ENCODE results near the gene BTBD9.

Gene BTBD9

DNA sequence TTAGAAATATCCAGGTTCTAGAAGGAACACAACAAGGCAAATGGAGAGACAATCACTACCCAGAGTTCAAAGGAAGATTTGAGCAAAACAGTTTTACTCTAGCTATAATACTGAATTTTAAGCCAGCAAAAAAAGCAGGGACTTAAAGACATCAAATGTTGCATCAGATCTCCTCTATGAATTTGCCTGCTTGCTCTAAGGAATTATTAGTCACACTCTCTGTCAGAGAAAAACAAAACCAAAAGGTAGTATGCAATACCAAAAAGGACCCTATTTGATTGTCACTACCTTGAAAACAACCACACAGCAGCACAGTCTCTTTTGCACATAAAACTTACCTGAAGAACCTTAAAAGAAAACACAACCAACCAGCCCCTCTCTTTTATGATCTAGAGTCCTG is 46.3 kb downstream of the BTBD9 start:
- DNase-seq = no peak

- DNase-seq = no peak
These were observed 48.3 kb downstream of the BTBD9 start for GRCh38 chr6:38591439-38591838.

GRCh38 chr6:38589367-38589720 is 50.4 kb downstream of the BTBD9 start:
- no peak for DNase-seq

GRCh38 chr6:38588631-38589366 is 50.9 kb downstream of the BTBD9 start:
- no peak for DNase-seq

DNA sequence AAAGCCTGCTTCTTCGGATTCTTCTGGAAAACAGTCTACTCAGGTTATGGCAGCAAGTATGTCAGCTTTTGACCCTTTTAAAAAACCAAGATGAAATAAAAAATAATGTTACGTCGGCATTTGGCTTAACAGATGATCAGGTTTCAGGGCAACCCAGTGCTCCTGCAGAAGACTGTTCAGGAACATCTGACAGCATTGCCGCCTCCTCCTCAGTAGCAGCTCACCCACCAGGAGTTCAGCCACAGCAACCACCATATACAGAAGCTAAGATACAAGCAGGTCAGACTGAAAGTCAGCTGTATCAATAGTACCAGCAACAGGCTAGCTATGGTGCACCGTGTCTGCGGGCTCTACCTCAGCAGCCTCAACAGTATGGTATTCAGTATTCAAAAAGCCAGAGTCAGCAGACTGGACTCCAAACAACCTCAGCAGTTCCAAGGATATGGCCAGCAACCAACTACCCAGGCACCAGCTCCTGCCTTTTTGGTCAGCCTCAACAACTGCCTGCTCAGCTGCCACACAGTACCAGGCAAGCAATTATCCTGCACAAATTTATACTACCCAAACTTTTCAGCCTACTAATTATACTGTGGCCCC is 51.9 kb downstream of the BTBD9 start:
- DNase-seq = no peak

- no peak for DNase-seq
These were observed 52.7 kb downstream of the BTBD9 start for GRCh38 chr6:38586992-38587391.

GRCh38 chr6:38584731-38585130 is 55.0 kb downstream of the BTBD9 start:
- no peak for DNase-seq

DNA sequence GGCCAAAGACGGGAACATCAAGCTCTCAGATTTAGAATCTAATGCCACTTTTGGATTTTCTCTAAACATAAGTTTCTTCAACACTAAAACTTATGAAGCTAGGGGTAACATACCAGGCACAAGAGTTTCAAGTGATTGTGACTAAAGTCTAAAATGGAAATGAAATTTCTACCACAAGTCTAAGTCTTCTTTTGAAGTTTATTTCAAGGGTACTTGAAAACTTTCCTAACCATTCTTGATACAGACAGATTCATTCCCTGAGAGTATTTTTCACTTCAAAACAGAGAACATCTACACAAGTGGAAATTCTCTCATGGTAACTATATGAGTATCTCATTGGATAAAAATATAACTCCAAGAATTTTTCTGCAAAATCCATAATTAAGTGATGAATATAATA is 56.2 kb downstream of the BTBD9 start:
- no peak for DNase-seq

GRCh38 chr6:38580030-38580429 is 59.7 kb downstream of the BTBD9 start:
- no peak for DNase-seq

DNA sequence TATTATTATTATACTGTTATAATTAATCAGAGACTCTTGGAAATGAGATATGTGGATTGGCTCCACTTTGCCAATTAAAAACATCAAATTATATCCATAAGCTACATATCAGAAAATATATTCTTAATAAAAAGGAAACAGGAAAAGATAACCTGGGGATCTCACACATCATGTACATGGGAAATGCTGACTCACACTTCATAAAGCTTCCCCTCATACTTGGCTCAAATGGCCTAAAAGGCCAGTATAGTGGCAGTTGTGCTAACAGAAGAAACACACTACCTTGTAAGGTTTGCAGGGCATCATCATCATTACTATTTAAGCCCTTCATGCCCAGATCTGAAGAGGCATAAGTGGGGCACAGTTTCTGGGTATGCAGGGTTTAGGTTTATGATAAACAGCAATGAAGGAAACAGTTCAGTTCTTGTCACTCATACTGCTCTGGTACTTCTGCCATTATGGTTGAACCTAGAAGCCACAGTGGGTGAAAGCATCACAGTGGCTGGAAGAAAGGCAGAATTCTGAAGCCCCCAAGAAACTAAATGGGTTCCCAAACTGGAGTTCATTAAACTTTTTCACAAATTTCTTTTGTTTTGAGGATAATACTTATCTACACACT is 60.6 kb downstream of the BTBD9 start:
- DNase-seq = no peak

DNA sequence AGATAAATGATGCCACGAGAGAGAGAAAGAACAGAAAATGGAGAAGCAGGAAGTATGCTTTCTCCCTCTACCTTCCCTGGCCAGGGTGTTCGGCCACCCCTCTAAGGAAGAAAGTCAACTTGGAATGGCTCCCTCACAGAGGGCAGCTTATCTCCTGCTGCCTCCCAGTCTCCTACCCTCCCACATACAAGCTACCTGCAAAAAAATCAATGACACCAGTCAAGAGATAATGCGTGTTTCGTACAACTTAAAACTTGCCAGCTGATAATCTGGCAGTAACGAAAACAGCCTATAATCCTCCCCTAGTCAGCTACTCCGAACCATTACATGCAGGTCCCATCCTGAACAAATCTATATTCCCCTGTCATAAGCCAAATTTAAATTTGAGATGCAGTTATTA is 61.7 kb downstream of the BTBD9 start:
- no peak for DNase-seq

DNA sequence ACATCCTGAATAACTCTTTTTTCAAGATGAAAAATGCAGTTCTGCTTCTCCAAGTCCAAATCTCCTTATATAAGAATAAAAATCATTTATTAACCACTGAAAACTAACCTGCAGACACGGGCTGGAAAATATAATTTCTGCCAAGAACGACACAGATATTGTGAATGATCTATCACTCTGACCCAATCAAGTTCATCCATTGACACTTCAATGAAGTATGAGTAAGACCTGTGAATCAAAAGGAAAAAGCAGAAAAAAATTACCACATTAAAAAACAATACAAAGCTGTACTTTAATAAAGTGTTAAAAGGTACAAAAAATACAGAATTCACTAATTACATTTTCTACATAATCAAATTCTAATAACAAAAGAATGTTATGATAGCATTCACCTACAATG is 62.2 kb downstream of the BTBD9 start:
- no peak for DNase-seq

DNA sequence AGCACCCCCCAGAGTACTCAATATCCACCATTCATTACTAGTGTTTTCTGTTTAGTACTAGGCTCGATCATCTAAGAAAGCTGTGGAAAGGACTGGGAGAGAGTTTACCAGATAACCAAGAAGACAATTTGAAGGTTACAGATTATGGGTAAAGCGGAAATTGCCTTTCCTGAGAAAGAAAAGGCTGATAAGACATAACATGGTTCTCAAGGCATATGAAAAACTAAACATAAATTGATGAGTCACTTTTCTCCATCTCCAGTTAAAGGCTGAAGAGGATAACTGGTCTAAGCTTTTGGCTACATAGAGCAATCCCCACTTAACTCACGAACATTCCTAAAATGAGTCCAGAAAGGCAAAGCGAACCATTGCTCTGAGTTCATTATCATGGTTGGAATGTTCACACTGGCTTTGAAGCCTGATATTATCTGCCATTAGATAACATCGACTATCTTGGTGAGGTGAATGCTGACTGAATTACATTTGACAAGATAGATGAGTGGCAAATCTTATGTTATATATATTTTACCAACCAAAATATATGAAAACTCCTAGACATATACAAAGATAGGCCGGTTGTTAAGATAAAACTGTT is 65.8 kb downstream of the BTBD9 start:
- no peak for DNase-seq

DNA sequence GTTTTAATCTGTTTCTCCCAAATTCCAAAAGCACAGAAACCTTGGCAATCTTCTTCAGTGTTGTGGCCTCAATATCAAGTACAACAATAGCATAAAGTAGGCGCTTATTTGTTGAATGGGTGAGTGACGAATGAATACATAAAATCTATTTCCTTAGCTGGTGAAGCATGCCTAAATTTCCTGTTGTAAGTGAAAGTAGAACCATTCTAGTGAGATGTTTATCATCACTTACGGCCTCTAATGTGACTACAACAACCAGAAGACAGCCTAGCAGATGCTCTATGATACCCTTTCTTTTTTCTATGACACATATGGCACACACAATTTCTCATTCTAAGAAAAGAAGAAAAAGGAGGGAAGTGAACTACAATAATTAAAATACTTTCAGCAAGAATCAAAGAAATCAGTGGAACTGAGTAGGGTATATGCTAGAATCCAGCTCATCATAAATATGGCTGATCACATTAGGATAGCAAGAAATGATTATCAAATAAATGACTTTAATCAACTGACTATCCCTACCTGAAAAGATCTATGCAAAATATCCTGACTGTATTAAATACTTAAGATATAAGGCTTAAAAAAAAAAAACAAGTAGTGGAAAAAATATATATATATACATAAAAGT is 67.4 kb downstream of the BTBD9 start:
- peak; percentile 45 for DNase-seq

- no peak for DNase-seq
These were observed 68.0 kb downstream of the BTBD9 start for GRCh38 chr6:38571721-38572120.

- no peak for DNase-seq
These were observed 69.0 kb downstream of the BTBD9 start for GRCh38 chr6:38570750-38571149.

- DNase-seq = peak; percentile 40
These were observed 72.3 kb downstream of the BTBD9 start for GRCh38 chr6:38567436-38567835.

DNA sequence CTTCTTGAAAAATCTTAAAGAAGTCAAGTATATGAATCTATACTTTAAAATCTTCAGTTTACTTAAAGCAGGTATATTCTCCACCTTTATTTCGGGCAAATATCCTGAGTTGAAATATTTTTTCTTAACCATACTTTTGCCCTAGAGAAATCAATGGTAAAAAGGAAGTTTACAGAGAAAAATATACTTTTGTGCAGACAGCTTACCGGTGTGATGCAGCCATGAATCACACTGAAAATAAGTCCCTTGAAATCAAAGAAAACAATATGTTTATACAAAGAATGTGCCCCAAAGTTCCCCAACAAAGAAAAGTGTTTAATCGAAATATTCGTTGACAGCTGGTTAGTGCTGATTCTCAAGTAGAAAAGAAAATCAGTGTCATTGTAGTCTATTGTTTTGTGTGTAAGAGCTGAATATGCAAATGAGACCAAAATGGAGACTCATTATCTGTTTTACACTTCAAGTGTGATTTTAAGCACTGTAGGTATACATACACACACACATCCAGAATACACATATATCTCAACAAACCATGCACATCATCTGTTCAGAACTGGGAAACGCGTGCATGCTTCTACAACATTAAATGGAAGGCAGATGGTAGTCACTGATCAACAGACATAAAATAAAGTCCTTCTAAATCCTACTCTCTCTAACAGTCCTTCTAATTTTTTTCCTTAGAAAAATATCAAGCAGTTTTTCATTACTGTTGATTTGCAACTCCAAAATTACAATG is 73.3 kb downstream of the BTBD9 start:
- DNase-seq = no peak

DNA sequence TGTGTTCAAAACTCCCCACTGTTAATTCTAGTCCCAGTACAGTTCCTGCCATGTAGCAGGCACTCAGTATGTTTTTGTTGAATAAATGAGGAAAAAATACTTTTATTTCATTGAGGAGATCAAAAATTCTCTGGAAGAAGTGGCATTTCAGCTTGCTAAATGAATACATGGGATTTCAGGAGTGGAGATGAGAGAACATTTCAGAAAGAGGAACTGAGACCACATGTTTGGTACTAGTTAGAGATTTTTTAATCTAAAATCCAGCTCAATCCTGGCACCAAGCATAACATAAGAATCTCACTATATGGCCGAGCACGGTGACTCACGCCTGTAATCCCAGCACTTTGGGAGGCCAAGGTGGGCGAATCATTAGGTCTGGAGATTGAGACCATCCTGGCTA is 75.4 kb downstream of the BTBD9 start:
- DNase-seq = no peak

DNA sequence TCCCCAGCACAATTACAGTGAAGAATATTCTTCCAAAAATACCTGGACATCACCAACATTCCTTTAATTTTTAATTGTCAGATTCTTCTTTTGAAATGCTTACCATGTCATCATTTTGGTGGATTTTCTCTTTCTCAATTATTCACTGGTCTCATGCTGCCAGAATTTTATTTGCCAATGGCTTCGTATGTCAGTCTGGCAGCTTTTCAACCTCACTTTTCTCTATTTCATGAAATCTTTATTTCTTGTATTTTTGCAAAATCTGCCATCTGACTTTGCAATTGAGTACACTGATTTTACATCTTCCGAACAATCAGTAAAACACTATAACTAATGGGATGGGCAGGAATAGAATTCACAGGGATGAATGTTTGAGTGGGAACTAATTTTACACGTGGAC is 84.1 kb downstream of the BTBD9 start:
- DNase-seq = no peak

DNA sequence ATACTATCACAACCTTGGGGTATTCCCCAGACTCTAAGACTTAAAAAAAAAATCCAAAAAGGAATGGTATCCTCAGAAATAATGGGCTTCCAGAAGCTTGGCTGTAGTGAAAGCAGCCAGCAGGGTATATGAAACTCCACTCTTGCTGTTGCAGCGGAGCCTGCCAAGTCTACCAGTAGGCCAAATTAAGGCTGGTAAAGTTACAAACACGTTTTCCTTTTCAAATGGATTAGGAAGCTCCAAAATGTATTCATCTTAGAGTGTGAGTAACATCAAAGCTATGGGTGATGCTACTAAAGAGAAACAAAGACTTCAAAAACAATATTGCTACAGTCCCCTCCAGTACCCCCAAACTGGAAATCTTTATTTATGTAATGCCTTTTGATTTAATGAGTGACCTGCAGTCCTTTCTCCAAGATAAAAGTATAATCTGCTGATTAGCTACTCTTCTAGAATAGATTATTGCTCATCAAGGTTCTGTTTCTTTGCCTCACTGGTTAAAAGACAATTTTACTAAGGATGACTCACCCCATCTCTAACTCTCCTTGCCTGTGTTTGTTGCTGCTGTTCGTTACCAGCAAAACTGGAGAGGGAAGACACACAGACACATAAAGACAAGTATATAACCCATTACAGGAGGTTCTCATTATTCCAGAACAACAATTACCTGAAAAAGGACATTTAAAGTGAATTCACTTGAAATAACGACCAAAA is 84.9 kb downstream of the BTBD9 start:
- DNase-seq = no peak

- no peak for DNase-seq
These were observed 85.7 kb downstream of the BTBD9 start for GRCh38 chr6:38554014-38554413.
